Common myeloid progenitor, CD34-positive (primary cell): Measurements from ENCODE around the gene LAMA4.

Experiments used
- CTCF ChIA-PET: fragments of 350-600 bp; sonication (Branson Sonifier 250); formaldehyde crosslinking; loops from one replicate; lab custom pipeline; 2021; ENCODE audit warnings: antibody characterized with exemption; lab: Charles Lee
- POLR2A ChIA-PET: fragments of 350-600 bp; sonication (Branson Sonifier 250); formaldehyde crosslinking; loops from one replicate; lab custom pipeline; 2021; ENCODE audit warnings: antibody characterized with exemption; lab: Charles Lee
- DNase-seq, 3 donors: peaks; one replicate each; pipeline versions ENCODE4 v3.0.0 to v3.0.0-alpha.2; 2013
- H3K27ac ChIP-seq, 2 experiments: 1 replicate in 1 of 2; 2 replicates in 1 of 2; pipeline ENCODE4 v1.7.0; 2013; ENCODE audit warnings: inconsistent platforms in 2 of 2, low read length in 2 of 2, mild to moderate bottlenecking in 2 of 2, low read depth in 1 of 2, moderate library complexity in 1 of 2; ENCODE audit not compliant: severe bottlenecking in 2 of 2, insufficient read depth in 1 of 2, poor library complexity in 1 of 2
- H3K27me3 ChIP-seq, 5 experiments: replicated peaks in 2 of 5; 1 replicate in 3 of 5; 2 replicates in 2 of 5; pipeline versions ENCODE4 v1.6.1 to v1.7.0; 2013; ENCODE audit warnings: low read length in 4 of 5, mild to moderate bottlenecking in 2 of 5, moderate library complexity in 2 of 5, inconsistent platforms in 1 of 5; ENCODE audit not compliant: insufficient read depth in 5 of 5, control insufficient read depth in 4 of 5
- H3K36me3 ChIP-seq, 4 experiments: 1 replicate in 2 of 4; 2 replicates in 2 of 4; pipeline versions ENCODE4 v1.6.1 to v1.7.0; 2013; ENCODE audit warnings: low read length in 3 of 4, control low read depth in 1 of 4, mild to moderate bottlenecking in 1 of 4; ENCODE audit not compliant: control insufficient read depth in 4 of 4, insufficient read depth in 4 of 4
- H3K4me1 ChIP-seq, 4 experiments: 1 replicate in 3 of 4; 2 replicates in 1 of 4; pipeline versions ENCODE4 v1.6.1 to v1.7.1; 2013; ENCODE audit warnings: low read length in 3 of 4, mild to moderate bottlenecking in 3 of 4, control low read depth in 1 of 4, inconsistent platforms in 1 of 4, moderate library complexity in 1 of 4; ENCODE audit not compliant: control insufficient read depth in 4 of 4, insufficient read depth in 4 of 4; ENCODE audit errors: control extremely low read depth in 1 of 4
- H3K4me3 ChIP-seq, 7 experiments: 1 replicate in 4 of 7; 2 replicates in 3 of 7; pipeline versions ENCODE4 v1.5.1 to v1.7.0; 2013; ENCODE audit warnings: mild to moderate bottlenecking in 7 of 7, low read length in 6 of 7, moderate library complexity in 6 of 7, inconsistent platforms in 2 of 7, low read depth in 2 of 7, control low read depth in 1 of 7; ENCODE audit not compliant: insufficient read depth in 4 of 7, control insufficient read depth in 1 of 7; ENCODE audit errors: extremely low read depth in 1 of 7
- H3K9me3 ChIP-seq, 5 experiments: 1 replicate in 4 of 5; 2 replicates in 1 of 5; pipeline versions ENCODE4 v1.6.1 to v1.7.1; 2013; ENCODE audit warnings: low read length in 4 of 5, mild to moderate bottlenecking in 2 of 5, inconsistent platforms in 1 of 5, low read depth in 1 of 5, moderate library complexity in 1 of 5; ENCODE audit not compliant: control insufficient read depth in 4 of 5, insufficient read depth in 2 of 5; ENCODE audit errors: control extremely low read depth in 1 of 5
- WGBS: methylation state at CpG from one replicate; pipeline ENCODE4 v1.1.5; 2013; ENCODE audit not compliant: insufficient coverage; 5-methylcytosine and 5-hydroxymethylcytosine counted together

Gene LAMA4

GRCh38 chr6:112268019-112268418 is 13.7 kb upstream of the LAMA4 start:
- no peaks in the 10 kb centered on the region for H3K27me3 ChIP-seq
- H3K27ac ChIP-seq = no peak overlapping the region
- CTCF ChIA-PET = interaction anchor here (1.3 to 2.8 kb wide), 3 partner anchors 14 to 87 kb away, joined by 5 to 11 read pairs (median 8); partner anchors contain the start of gene LAMA4
- H3K36me3 ChIP-seq = no peaks in the 10 kb centered on the region
- no peaks in the 10 kb centered on the region for H3K9me3 ChIP-seq
- H3K4me1 ChIP-seq = peaks cover 0 to 7% (median 2%) of the 10 kb centered on the region in 4 experiments
- no peak overlapping the region for H3K4me3 ChIP-seq
- no peak for DNase-seq
- WGBS = 100% methylated on average over 1 of the region's 2 CpGs
- POLR2A ChIA-PET = no interaction called here

- Histone ChIP-seq H3K27ac (no peak overlapping the region), H3K4me1 (peaks cover 0 to 7% (median 2%) of the 10 kb centered on the region in 4 experiments), H3K9me3 (no peaks in the 10 kb centered on the region), H3K36me3 (no peaks in the 10 kb centered on the region), H3K4me3 (no peak overlapping the region), H3K27me3 (no peaks in the 10 kb centered on the region)
- CTCF ChIA-PET = interaction anchor here (1.4 kb wide), 1 partner anchor 19 kb away, joined by 4 read pairs; no protein-coding TSS in a partner anchor
- POLR2A ChIA-PET = interaction anchor here (0.8 kb wide), 1 partner anchor 10 kb away, joined by 3 read pairs; no protein-coding TSS in a partner anchor
- WGBS = 53% methylated on average over 3 of the region's 7 CpGs
- peak in 2 of 3 donors; percentile 18 to 26 for DNase-seq
Observed at GRCh38 chr6:112266331-112266730, 12.0 kb upstream of the LAMA4 start.

- DNase-seq = no peak
- Histone ChIP-seq H3K36me3 (no peaks in the 10 kb centered on the region), H3K9me3 (no peaks in the 10 kb centered on the region), H3K4me1 (peaks cover 0 to 5% (median 4%) of the 10 kb centered on the region in 4 experiments), H3K27me3 (peaks cover 0 to 18% (median 9%) of the 10 kb centered on the region in 5 experiments), H3K4me3 (no peak overlapping the region), H3K27ac (no peak overlapping the region)
- POLR2A ChIA-PET = no interaction called here
- CTCF ChIA-PET = no interaction called here
- WGBS = 71% methylated on average over 1 of the region's 1 CpG
Observed at GRCh38 chr6:112259337-112259675, 4.9 kb upstream of the LAMA4 start.

GRCh38 chr6:112258642-112259336 is 4.4 kb upstream of the LAMA4 start:
- Histone ChIP-seq H3K36me3 (no peaks in the 10 kb centered on the region), H3K27me3 (peaks cover 0 to 23% (median 13%) of the 10 kb centered on the region in 5 experiments), H3K9me3 (no peaks in the 10 kb centered on the region), H3K27ac (no peak overlapping the region), H3K4me3 (no peak overlapping the region), H3K4me1 (peaks cover 0 to 11% (median 9%) of the 10 kb centered on the region in 4 experiments)
- ChIA-PET POLR2A (no interaction called here), CTCF (no interaction called here)
- WGBS = 97% methylated on average over 7 of the region's 11 CpGs
- no peak for DNase-seq

- Histone ChIP-seq H3K4me3 (no peak overlapping the region), H3K27me3 (peaks cover 0 to 37% (median 20%) of the 10 kb centered on the region in 5 experiments), H3K9me3 (no peaks in the 10 kb centered on the region), H3K27ac (no peak overlapping the region), H3K36me3 (no peaks in the 10 kb centered on the region), H3K4me1 (peaks cover 0 to 17% (median 14%) of the 10 kb centered on the region in 4 experiments)
- no peak for DNase-seq
- POLR2A ChIA-PET = no interaction called here
- 98% methylated on average over 4 of the region's 7 CpGs for WGBS
- CTCF ChIA-PET = interaction anchor here (1.3 kb wide), 1 partner anchor 53 kb away, joined by 3 read pairs; no protein-coding TSS in a partner anchor
Observed at GRCh38 chr6:112257178-112257855, 3.0 kb upstream of the LAMA4 start.

- Histone ChIP-seq H3K36me3 (no peaks in the 10 kb centered on the region), H3K27ac (no peak overlapping the region), H3K9me3 (no peaks in the 10 kb centered on the region), H3K4me3 (no peak overlapping the region), H3K4me1 (peaks cover 0 to 17% (median 14%) of the 10 kb centered on the region in 4 experiments), H3K27me3 (peaks cover 0 to 50% (median 24%) of the 10 kb centered on the region in 5 experiments)
- 84% methylated on average over 2 of the region's 3 CpGs for WGBS
- ChIA-PET CTCF (interaction anchor here (0.8 to 3.0 kb wide), 7 partner anchors 8 to 92 kb away, joined by 3 to 11 read pairs (median 4); no protein-coding TSS in a partner anchor), POLR2A (no interaction called here)
- DNase-seq = no peak
Observed at GRCh38 chr6:112254921-112255320, 554 bp upstream of the LAMA4 start.

GRCh38 chr6:112253498-112253840 is 898 bp downstream of the LAMA4 start:
- CTCF ChIA-PET = interaction anchor here (0.7 to 3.0 kb wide), 3 partner anchors 10 to 41 kb away, joined by 3 to 11 read pairs (median 5); no protein-coding TSS in a partner anchor
- H3K27ac ChIP-seq = no peak overlapping the region
- POLR2A ChIA-PET = no interaction called here

More at GRCh38 chr6:112253498-112253840, 898 bp downstream of the LAMA4 start:
- H3K4me3 ChIP-seq = peak overlapping the region in 6 of 7 experiments; percentile 32 to 76 (median 62)
- 6% methylated on average over 5 of the region's 8 CpGs for WGBS
- peak in 2 of 3 donors; percentile 22 to 41 for DNase-seq
- no peaks in the 10 kb centered on the region for H3K9me3 ChIP-seq
- peaks cover 0 to 53% (median 24%) of the 10 kb centered on the region in 5 experiments for H3K27me3 ChIP-seq
- H3K4me1 ChIP-seq = peaks cover 0 to 17% (median 14%) of the 10 kb centered on the region in 4 experiments
- no peaks in the 10 kb centered on the region for H3K36me3 ChIP-seq
